Transverse colon (tissue), 4 donors: ENCODE data around the gene CTRL. TPM values are rescaled to one million over a fixed set of nuclear protein-coding genes. Genes with fewer than 3 reads are reported as not detected.
A peak's percentile ranks its signal among the peaks of the same experiment; 100 is the strongest.
"Not testable (repeated sequence)": the region's sequence is repeated elsewhere in the genome, so short reads cannot be mapped to it uniquely, and the experiment has no call there.

Experiments used
- DNase-seq: peaks from one replicate; pipeline ENCODE4 v3.0.0-alpha.2; 2019
- H3K27ac ChIP-seq, 4 donors: fragments of 200-600 bp; sonication (generic); 2 replicates each; pipeline ENCODE4 v1.5.1; 2016 to 2018; ENCODE audit warnings: inconsistent platforms in 4 of 4
- H3K27me3 ChIP-seq: fragments of 200-600 bp; sonication (generic); 2 replicates; pipeline ENCODE4 v1.5.1; 2017; ENCODE audit warnings: inconsistent platforms
- H3K36me3 ChIP-seq, 4 donors: fragments of 200-600 bp; sonication (generic); 2 replicates each; pipeline ENCODE4 v1.5.1; 2017 to 2019; ENCODE audit warnings: inconsistent platforms in 4 of 4
- H3K4me1 ChIP-seq, 4 donors: fragments of 200-600 bp; sonication (generic); 2 replicates each; pipeline ENCODE4 v1.5.1; 2017 to 2020; ENCODE audit warnings: inconsistent platforms in 4 of 4
- H3K4me3 ChIP-seq, 4 donors: fragments of 200-600 bp; sonication (generic); 1 replicate in 1 of 4; 2 replicates in 3 of 4; pipeline versions ENCODE4 v1.5.1 to v1.6.1; 2017 to 2019; ENCODE audit warnings: inconsistent platforms in 4 of 4
- H3K9me3 ChIP-seq, 2 donors: fragments of 200-600 bp; sonication (generic); 2 replicates each; pipeline ENCODE4 v1.5.1; 2017 to 2019; ENCODE audit warnings: inconsistent platforms in 2 of 2
- EP300 ChIP-seq: sonication (generic); formaldehyde crosslinking; IDR thresholded peaks from one replicate; pipeline ENCODE4 v1.6.1; 2017; ENCODE audit warnings: antibody characterized with exemption, low read depth
- POLR2A ChIP-seq: fragments of 450-650 bp; IDR thresholded peaks from one replicate; pipeline ENCODE4 v1.6.1; 2016; ENCODE audit warnings: antibody characterized with exemption, mild to moderate bottlenecking, moderate library complexity
- POLR2AphosphoS5 ChIP-seq, 3 donors: sonication (generic); formaldehyde crosslinking; IDR thresholded peaks; one replicate each; pipeline ENCODE4 v1.6.1; 2016; ENCODE audit warnings: antibody characterized with exemption in 3 of 3
- WGBS, 2 donors: methylation state at CpG; one replicate each; pipeline ENCODE4 v1.1.5; 2018; ENCODE audit warnings: low coverage in 1 of 2; 5-methylcytosine and 5-hydroxymethylcytosine counted together
- in situ Hi-C, 4 donors: fragments of 200-750 bp; cut with MboI; loops; one replicate each; pipeline versions ENCODE4 v1.15.0 to v1.15.1; 2017; ENCODE audit warnings: low sequenced_read_pairs in 3 of 4, low pct_ligation_motif_present in 1 of 4, low pct_unique_long_range_greater_than_20kb in 1 of 4
- intact Hi-C: fragments of 100-400 bp; cut with DNase I; formaldehyde crosslinking; loops from one replicate; pipeline ENCODE4 v1.15.1; 2023; ENCODE audit warnings: low total_unique reads
- total RNA-seq, 4 donors: library from RNA; depleted of rRNA; stranded (reverse); fragments of >200 nt; gene quantifications; one replicate each; pipeline ENCODE4 v1.1.0, GENCODE V29; 2016
- TF ChIP-seq, protein P1 (sequence below), 5 experiments: fragments of 200-600 bp in 3 of 5; fragments of 450-650 bp in 2 of 5; sonication (generic) in 3 of 5; IDR thresholded peaks; 1 replicate in 2 of 5; 2 replicates in 3 of 5; pipeline ENCODE4 v1.5.1; 2016 to 2017; ENCODE audit warnings: antibody characterized with exemption in 5 of 5, inconsistent platforms in 3 of 5, mild to moderate bottlenecking in 2 of 5, moderate library complexity in 1 of 5

CTRL gene
- total RNA-seq, 4 donors from 2014 or later: 1.6 to 2.1 (median 1.6) TPM; not detected in 1

DNA sequence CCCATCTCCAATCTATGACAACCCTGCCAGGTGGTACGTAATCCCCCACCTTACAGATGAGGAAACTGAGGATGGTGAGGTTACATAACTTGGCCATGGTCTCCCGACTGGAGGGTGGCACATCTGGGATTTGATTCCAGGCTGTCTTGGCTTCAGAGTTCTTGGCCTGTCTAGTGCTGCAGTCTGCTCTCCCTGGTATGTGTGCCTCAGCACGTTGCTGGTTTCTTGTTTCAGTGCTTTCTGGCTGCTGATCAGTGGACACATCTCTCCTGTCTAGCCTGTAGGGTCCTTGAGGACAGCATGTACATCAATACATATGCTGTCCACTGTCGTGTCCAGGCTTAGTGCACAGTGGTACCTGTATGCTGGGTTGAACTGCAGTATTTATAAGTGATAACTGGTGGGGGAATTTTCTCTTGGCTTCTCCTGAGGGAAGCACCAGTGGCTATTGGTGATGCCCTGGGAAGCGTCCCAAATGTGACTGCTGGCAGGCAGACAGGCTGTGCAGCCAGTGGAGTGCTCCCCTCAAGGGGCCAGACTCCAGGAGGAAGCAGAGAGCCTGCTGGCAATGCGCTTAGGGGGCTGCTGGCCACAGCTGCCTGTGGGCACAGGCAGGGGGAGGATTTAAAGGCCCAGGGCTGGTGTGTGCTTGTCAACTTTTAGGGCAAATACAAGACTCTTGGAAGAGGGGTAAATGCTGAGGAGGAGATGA lies 14.4 kb downstream of the CTRL start:
- H3K27ac ChIP-seq: peak overlapping the region; percentile 10 to 54 (median 32)
- H3K9me3 ChIP-seq: no peaks in the 10 kb centered on the region
- no peak for TF ChIP-seq EP300
- TF ChIP-seq POLR2AphosphoS5 (IDR thresholded peaks at IDR 0.05): no peak
- TF ChIP-seq, protein P1, sequence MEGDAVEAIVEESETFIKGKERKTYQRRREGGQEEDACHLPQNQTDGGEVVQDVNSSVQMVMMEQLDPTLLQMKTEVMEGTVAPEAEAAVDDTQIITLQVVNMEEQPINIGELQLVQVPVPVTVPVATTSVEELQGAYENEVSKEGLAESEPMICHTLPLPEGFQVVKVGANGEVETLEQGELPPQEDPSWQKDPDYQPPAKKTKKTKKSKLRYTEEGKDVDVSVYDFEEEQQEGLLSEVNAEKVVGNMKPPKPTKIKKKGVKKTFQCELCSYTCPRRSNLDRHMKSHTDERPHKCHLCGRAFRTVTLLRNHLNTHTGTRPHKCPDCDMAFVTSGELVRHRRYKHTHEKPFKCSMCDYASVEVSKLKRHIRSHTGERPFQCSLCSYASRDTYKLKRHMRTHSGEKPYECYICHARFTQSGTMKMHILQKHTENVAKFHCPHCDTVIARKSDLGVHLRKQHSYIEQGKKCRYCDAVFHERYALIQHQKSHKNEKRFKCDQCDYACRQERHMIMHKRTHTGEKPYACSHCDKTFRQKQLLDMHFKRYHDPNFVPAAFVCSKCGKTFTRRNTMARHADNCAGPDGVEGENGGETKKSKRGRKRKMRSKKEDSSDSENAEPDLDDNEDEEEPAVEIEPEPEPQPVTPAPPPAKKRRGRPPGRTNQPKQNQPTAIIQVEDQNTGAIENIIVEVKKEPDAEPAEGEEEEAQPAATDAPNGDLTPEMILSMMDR (IDR thresholded peaks at IDR 0.05): no peak
- no peak for TF ChIP-seq POLR2A
- DNase-seq: no peak
- H3K27me3 ChIP-seq: no peaks in the 10 kb centered on the region
- intact Hi-C loops: no loop called here
- in situ Hi-C loops: no loop called here
- 67% methylated on average over 6 of the region's 6 CpGs; no CpG with 5 or more reads in 1 of the 2 donors for WGBS, 2 donors
- peaks cover 6 to 31% (median 14%) of the 10 kb centered on the region in 4 donors for H3K4me1 ChIP-seq
- H3K36me3 ChIP-seq: no peaks in the 10 kb centered on the region
- H3K4me3 ChIP-seq: no peak overlapping the region

DNA sequence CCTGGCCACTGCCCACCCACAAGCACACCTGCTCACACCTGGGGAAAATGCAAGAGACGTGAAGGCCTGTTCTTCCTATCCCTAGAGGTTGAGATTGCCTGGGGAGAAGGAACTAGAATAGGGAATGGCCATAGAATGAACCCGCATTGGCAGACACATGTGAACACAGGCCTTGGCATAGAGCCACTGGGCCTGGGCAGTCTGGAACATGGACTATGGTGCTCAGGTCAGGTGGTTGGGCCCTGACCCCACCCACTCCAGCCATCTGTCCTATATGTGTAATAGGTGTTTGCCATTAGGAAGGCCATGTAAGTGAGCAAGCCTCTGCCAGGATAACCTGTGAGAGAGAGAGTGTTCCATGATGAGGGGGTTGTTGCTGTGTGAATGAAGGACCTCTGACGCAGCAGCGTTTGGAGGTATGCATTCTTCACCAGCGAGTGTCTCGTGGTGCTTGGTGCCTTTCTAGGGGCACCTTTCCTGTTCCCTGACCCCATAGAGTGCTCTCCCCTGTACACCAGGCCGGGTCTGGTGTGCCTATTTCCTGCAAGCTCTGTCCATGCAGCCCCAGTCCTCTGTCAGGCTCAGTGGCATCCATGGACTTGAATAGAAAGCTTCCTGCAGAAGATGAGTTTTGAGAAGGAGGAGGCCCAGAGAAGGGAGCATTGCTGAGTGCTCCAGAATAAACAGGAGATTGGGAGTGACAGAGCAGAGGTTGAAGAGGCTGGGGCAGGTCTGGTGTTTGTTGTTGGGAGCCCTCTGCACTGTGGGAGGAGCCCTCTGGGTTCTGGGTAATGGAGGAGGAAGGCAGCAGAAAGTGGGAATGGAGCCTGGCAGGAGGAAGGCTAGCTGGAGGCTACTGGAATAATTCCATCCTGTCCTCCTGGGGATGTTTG lies 15.6 kb downstream of the CTRL start:
- Histone ChIP-seq H3K4me3 (no peak overlapping the region), H3K27me3 (no peaks in the 10 kb centered on the region), H3K4me1 (peaks cover 6 to 31% (median 14%) of the 10 kb centered on the region in 4 donors), H3K36me3 (no peaks in the 10 kb centered on the region), H3K27ac (no peak overlapping the region), H3K9me3 (no peaks in the 10 kb centered on the region)
- DNase-seq: peak; percentile 52
- TF ChIP-seq, protein P1 (IDR thresholded peaks at IDR 0.05): no peak
- TF ChIP-seq EP300 (no peak), POLR2AphosphoS5 (IDR thresholded peaks at IDR 0.05) (no peak), POLR2A (no peak)
- in situ Hi-C loops: no loop called here
- 84% methylated on average over 7 of the region's 7 CpGs; no CpG with 5 or more reads in 1 of the 2 donors for WGBS, 2 donors
- intact Hi-C loops: no loop called here

DNA sequence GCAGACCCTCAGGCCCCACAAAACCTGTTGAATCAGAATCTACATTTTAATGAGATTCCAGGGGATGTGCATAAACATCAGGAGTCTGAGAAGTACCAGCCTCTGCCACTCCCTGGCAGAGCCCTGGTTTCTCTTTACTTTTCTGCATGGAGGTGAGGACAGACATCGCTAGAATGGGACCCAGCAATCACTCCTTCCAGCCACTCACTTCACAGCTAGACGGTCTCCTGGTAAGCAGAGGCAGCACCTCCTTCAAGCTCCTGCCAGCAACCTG lies 16.2 kb downstream of the CTRL start:
- WGBS, 2 donors: 95% methylated on average over 2 of the region's 2 CpGs; no CpG with 5 or more reads in 1 of the 2 donors

DNA sequence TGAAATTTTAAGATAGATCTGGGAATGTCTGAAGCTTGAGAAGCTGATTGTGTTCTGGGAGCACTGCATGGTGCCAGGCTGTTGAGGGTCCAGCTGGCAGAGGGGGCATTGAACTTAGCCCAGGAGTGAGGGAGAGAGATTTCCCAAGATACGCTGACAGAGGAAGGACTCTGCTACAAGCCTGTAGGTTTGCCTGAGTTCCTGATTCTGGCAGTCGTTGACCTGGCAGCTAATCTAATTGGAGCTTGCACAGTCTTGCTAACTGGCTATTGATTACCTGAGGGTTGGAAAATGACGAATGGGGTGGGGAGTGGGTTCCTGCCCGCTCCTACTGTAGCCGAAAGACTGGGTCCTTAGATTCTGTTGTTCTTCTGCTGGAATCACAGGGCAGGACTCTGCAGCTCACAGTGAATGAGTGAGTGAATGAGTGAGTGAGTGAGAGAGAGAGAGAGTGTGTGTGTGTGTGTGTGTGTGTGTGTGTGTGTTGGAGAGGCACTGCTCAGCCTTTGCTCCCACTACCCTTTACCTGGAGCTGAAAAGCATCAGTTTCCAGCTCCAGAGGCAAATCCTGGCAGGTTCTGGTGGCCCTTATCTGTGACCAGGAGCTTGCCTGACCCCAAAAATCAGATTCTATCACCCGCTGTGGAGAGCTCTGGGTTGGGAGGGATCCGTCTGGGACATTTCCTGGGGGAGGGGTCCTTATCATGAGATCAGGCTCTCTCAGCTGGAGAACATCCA lies 16.7 kb downstream of the CTRL start:
- H3K36me3 ChIP-seq: peaks cover 0 to 4% (median 0%) of the 10 kb centered on the region in 4 donors
- no peak overlapping the region for H3K27ac ChIP-seq
- in situ Hi-C loops: no loop called here
- H3K9me3 ChIP-seq: no peaks in the 10 kb centered on the region
- H3K4me1 ChIP-seq: peaks cover 6 to 31% (median 14%) of the 10 kb centered on the region in 4 donors
- H3K4me3 ChIP-seq: no peak overlapping the region
- TF ChIP-seq POLR2AphosphoS5 (IDR thresholded peaks at IDR 0.05): no peak
- no peak for TF ChIP-seq EP300
- no peak for TF ChIP-seq POLR2A
- TF ChIP-seq, protein P1 (IDR thresholded peaks at IDR 0.05): no peak
- intact Hi-C loops: no loop called here
- H3K27me3 ChIP-seq: no peaks in the 10 kb centered on the region
- 84 to 100% methylated on average over 3 to 7 of the region's 7 CpGs for WGBS, 2 donors
- DNase-seq: no peak

More for the DNA sequence above, 16.2 kb downstream of the CTRL start:
- H3K27me3 ChIP-seq, intact Hi-C loops, H3K36me3 ChIP-seq, H3K9me3 ChIP-seq, in situ Hi-C loops, H3K4me3 ChIP-seq, H3K27ac ChIP-seq, DNase-seq: not testable (repeated sequence)
- H3K4me1 ChIP-seq: peaks cover 6 to 31% (median 14%) of the 10 kb centered on the region in 4 donors
